SK-N-SH (cell line): ENCODE data around the gene LRP1.

ENCODE experiments used
- CTCF ChIP-seq: fragments of 200-600 bp; sonication (generic); IDR thresholded peaks from 2 replicates; pipeline ENCODE4 v1.6.1; 2017; ENCODE audit warnings: antibody characterized with exemption, mild to moderate bottlenecking, moderate library complexity
- EP300 ChIP-seq, 2 experiments: IDR thresholded peaks; 2 replicates each; pipeline versions ENCODE4 v1.4.0 to v1.6.1; 2012; ENCODE audit warnings: borderline replicate concordance in 1 of 2, low read depth in 1 of 2, low read length in 1 of 2
- GABPA ChIP-seq: IDR thresholded peaks from 2 replicates; pipeline ENCODE4 v1.4.0; 2012; ENCODE audit warnings: low read depth, mild to moderate bottlenecking
- MXI1 ChIP-seq: IDR thresholded peaks from 2 replicates; pipeline ENCODE4 v1.6.1; 2012; ENCODE audit warnings: mild to moderate bottlenecking, low read depth, low read length, improper control_type of control experiment
- RFX5 ChIP-seq: IDR thresholded peaks from 2 replicates; pipeline ENCODE4 v1.6.1; 2012; ENCODE audit warnings: mild to moderate bottlenecking, improper control_type of control experiment, low read length

- TF ChIP-seq EP300 (IDR thresholded peaks at IDR 0.05; ENCODE audit: borderline replicate concordance in 1 of 2, low read depth in 1 of 2, low read length in 1 of 2), result no peak
- no peak for TF ChIP-seq MXI1
- TF ChIP-seq CTCF, result no peak
- no peak for TF ChIP-seq RFX5
- no peak for TF ChIP-seq GABPA
These were observed 29.9 kb downstream of the LRP1 start for GRCh38 chr12:57158186-57158585.
